ENCODE data around the gene IFNAR1.
"Not testable (repeated sequence)": the region's sequence is repeated elsewhere in the genome, so short reads cannot be mapped to it uniquely, and the experiment has no call there.

The IFNAR1 gene

DNA sequence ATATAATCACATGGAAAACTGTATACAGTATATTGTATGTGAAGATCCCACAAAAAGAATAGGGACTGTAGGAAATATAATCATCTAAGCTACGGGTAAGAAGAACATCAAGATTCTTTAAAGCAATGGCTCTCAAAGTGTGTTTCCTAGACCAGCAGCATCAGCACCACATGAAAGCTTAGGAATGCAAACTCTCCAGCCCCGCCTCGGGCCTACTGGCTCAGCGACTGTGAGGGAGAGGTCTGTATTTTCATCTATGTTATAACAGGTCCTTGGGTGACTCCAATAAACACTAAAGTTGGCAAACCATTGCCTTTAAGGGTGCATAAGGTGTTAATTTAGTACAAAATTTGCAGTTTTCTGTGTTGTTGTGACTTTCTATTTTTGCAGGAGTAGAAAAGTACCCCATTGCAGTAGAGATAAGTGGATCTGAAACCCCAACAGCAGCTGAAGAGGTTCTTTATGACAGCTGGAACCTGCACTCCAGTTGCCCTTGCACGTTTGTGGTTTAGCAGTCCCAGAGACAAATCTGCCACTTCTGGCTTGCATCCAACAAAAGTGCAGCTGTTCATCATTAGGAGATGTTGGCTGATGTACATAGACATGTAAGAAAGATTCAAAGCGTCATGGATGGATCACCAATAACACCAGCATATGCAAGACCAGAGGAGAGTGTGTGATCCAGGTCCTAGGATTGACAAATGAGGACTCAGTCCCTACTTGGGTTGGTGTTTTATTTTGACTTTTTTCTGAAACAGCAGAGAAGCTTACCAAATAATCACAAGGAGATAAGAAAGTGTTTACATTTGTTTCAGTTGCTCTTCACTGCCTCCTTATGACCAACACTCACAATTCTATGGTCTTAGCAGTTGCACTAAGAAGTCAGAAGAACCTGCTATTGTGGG lies 15.9 kb upstream of the IFNAR1 start:
- no peak for DNase-seq

DNA sequence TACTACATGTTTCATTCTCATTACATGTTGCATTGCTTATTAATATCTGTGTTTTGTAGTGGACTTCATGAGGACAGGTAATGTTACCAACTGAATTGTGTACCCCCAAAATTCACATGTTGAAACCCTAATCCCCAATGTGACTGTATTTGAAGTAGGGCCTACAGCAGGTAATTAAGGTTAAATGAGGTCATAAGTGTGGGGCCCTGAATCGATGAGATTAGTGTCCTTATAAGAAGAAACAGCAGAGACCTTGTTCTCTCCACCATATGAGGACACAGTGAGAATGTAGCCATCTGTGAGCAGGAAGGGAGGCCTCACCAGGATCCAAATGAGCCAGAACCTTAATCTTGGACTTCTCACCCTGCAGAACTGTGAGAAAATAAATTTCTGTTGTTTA lies 15.0 kb upstream of the IFNAR1 start:
- no peak for DNase-seq

DNA sequence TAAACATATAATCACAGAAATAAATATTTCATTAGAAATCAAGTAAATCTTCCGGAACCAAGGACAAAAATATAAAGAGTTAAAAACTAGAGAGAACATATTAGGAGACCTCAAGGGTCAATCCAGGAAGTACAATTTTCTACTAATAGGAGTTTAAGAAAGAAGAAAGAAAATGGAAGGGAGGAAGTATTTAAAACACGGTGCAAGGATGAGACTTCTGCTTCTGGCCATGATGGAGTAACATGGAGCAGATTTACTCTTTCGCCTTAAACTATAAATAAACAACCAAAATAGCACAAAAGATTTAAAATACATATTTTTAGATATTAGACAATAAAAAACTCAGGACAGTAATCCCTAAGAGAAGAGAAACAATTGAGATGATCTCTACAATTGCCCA lies 12.6 kb upstream of the IFNAR1 start:
- no peak for DNase-seq

DNA sequence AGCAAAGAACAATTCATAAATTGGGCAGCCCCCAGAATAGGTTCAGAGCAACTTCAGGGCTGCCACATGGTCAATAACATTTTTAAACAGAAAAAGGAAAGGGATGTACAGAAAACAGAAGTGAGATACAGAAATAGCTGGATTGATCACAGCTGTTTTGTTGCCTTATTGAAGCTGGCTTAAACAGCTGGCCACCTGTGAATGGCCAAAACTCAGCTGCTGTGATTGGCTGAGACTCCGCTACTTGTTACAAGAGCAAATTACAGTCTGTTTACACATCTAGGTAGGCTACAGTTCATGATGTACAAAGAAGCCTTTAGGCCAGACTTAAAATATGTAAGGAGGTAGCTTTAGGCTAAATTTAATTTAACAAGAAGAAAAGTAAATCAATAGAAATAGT lies 11.6 kb upstream of the IFNAR1 start:
- no peak for DNase-seq

DNA sequence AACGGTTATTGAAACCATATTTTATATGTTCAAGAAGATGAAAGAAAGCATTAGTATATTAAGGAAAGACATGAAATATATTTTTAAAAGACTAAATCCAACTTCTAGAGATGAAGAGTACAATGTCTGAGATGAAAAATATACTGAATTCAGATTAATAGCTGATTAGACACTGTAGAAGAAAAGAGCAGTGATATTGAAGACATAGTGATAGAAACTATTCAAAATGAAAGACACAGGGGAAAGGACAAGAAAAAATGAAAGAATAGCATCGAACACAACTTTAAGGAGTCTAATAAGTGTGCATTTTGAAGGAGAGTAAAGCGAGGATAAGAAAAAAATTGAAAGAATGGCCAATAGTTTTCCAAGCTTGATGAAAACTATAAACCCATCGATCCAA lies 11.2 kb upstream of the IFNAR1 start:
- DNase-seq: no peak

DNA sequence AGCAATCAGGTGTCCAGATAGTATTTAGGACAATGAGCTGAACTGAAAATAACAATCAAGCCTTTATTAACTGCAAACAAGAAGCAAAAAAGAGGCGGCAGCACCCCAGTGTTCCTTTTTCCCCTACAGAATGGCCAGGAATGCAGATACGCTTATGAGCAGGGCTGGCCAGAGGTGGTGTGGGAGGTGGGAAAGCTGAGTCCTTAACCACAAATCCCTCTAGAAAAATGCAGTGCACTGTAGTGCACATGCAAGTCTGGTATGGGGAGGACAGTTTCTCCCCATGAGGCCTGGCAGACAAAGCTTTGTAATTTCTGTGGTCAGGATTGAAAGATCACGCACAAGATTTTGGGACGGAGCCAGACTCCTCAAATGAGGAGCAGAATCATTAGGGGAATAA lies 10.7 kb upstream of the IFNAR1 start:
- DNase-seq: no peak

DNA sequence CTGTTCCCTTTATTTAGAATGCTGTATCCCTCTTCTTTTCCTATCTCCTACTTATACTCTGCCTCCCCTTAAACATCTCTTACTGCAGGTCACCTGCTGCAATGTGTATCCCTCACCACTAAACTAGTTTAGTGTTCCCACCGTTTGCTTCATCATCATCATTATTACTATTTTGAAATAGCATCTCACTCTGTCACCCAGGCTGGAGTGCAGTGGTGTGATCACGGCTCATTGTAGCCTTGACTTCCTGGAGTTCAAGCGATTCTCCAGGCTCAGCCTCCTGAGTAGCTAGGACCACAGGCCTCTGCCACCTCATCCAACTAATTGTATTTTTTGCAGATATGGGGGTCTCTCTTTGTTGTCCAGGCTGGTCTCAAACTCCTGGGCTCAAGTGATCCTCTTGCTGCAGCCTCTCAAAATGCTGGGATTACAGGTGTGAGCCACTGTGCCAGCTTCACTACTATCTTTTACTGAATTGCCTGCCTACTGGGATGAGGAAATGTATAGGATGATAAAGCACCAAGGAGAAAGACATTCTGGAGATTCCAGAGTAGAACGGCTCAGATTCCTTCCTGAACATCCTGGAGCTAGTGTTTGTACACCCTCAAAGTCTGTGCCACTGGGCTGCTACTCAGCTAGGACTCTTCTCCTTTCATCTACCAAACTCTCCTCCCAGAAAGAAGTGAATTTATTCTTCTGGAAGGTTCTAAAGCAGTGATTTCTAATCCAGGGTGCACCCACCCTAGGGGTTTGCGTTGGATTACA lies 8.6 kb upstream of the IFNAR1 start:
- DNase-seq: no peak

DNA sequence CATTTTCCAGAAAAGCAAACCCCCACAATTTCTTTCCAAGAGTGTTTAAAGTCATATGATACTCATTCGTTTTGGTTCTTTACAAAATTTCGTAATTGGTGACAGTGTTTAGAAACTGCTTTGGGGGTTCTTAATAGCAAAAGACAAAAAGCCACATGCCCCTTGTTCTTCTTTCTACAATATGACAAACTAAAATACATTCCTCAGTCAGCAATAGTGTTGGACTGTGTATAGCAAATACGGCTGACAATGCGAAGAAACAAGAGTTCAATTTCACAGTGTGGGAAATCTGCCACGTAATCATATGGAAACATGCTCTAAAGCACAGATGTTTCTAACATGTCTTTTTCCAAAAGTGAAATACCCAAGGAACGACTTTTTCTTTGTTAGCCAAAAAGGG lies 7.6 kb upstream of the IFNAR1 start:
- no peak for DNase-seq

DNA sequence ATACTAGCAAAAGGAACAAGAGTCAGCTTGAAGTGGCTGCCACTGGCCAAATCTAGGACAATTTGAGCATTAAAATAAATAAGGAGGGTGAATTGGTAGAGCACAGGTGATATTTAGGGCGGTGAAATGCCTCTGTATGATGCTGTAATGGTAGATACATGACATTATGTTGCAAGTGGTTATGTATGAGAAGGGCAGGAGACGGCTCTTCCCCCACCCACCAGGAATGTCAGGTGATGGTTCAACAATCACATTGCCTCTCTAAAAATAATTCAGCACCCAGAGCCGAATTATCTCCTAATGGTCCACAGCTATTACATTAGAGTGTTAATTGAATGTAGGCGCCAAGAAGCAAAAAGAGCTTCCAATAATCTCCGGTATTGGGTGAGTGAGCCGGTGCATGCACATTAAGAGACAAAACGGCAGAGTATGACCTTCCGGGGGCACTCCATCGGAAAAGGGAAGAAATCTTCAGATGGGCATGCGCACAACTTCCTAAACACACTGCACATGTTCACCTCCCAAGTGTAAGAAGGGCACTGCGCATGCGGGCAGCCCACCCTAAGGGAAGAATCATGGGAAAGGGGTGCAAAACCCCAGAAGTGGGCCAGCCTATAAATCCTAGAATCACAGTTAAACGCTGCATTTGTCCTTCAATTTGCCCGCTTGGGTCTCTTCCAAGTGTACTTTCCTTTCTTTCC lies 6.8 kb upstream of the IFNAR1 start:
- no peak for DNase-seq

DNA sequence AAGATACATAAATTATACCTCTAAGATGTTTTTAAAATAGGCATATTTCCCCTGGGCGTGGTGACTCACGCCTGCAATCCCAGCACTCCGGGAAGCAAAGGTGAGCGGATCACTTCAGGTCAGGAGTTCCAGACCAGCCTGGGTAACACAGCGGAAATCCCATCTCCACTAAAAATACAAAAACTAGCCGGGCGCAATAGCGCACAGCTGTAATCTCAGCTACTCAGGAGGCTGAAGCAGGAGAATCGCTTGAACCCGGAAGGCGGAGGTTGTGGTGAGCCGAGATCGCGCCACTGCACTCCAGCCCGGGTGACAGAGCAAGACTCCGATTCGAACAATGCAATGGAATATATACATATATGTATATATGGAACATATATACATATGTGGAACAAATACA lies 3.8 kb upstream of the IFNAR1 start:
- DNase-seq: not testable (repeated sequence)

DNA sequence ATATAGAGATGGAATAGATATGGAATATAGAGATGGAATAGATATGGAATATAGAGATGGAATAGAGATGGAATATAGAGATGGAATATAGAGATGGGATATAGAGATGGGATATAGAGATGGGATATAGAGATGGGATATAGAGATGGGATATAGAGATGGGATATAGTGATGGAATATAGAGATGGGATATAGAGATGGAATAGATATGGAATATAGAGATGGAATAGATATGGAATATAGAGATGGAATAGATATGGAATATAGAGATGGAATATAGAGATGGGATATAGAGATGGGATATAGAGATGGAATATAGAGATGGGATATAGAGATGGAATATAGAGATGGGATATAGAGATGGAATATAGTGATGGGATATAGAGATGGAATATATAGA lies 1.2 kb upstream of the IFNAR1 start:
- DNase-seq: not testable (repeated sequence)

DNA sequence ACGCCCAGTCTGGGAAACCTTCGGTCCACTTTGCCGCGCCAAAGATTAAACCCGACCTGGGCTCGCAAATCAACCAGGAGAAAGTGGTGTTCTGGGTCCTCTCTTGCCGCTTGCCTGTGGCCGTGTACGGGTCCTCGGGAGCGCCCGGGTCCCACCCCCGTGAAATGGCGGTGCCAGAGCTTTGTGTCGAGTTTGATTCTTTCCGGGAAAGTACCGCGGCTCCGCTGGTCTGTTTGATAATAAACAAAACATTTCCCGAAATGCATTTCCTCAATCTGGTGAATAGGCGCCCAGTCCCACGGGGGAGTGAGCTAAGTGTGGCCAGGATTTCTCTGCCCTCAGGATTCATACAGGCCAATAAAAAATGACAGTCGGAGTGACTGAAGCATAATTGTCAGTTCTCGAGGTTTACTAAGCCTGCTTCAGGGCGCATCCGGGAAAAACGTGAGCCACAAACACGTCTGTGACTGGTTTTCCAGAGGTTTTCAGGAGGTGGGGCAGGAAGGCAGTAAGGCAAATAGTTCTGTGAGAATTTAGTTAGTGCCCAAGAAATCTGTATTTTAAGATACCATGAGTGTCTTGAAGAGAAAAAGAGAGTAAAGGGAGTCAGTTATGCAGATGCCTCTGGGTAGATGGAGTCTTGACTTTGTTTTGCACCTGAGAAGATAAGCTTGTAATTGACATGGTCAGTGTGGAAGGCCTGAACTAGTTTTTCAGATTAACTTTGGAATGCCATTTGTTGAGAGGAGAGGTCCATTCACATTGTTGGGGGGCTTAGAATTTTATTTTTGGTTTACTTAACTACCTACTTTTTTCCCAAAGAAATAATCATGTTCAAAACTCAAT lies 675 bp downstream of the IFNAR1 start:
- DNase-seq: peak; percentile 58

DNA sequence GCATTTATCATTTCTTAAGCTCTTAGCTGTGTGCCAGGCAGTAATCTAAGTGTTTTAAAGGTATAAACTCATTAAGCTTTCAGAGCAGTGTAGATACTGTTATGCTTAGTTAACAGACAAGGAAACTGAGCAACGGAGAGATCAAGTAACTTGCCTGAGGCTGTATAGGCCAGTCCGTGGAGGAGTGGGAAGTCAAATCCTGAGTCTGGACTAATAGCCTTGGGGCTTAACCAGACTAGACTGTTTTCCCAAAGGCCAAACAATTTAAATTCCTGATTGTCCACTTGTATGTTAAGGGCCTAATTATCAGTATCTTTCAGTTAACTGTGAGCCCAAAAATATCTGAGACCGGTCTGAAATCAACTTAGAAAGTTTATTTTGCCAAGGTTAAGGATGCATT lies 2.6 kb downstream of the IFNAR1 start:
- DNase-seq: no peak

DNA sequence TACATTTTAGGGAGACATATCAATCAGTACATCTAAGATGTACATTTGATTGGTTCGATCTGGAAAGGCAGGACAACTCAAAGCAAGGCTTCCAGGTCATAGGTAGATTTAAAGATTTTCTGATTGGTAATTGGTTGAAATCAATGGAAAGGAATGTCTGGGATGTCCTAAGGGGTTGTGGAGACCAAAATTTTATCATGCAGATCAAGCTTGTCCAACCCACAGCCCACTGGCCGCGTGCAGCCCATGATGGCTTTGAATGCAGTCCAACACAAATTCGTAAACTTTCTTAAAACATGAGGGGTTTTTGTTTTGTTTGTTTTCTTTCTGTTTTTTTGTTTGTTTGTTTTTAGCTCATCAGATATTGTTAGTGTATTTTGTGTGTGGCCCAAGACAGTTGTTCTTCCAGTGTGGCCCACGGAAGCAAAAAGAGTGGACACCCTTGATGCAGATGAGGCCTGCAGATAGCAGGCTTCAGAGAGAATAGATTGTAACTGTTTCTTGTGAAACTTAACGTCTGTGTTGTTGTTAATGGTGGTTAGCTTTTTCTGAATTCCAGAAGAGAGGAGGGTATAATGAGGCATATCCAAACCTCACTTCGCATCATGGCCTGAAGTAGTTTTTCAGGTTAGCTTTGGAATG lies 3.1 kb downstream of the IFNAR1 start:
- DNase-seq: no peak

DNA sequence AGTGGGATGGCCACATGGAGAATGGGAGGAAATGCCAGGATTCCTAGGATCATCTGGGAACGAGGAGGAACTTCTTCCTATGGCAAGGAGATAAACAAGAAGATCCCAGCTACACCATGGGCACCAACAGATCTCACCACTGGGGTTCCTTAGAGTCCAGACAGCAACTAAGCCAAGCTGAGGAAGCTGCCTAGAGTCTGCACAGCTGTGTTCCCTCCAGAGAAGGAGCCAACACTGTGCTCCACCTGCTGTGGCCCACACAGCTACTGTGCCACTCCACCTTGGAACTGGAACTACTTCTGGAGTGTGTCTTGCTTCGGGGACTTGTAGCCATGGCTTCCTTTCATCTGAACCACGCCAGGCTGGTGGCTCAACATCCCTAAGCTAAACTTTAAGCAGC lies 6.0 kb downstream of the IFNAR1 start:
- no peak for DNase-seq

DNA sequence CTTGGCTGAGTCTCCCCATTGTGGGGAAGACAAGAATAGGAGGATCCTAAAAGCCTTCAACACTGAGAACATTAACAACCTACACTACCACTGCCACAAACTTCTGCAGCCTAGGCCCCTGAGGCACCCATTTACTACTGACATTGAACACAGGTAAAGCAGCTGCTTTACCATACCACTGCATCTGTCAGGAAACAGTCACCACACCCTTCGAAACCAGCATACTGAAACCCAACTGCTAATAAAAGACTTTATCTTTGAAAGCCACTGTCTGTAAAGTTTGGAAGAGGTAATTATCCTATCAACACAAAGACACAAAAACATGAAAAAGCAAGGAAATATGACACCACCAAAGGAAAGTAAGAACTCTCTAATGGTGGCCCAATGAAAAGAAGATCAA lies 7.4 kb downstream of the IFNAR1 start:
- no peak for DNase-seq

DNA sequence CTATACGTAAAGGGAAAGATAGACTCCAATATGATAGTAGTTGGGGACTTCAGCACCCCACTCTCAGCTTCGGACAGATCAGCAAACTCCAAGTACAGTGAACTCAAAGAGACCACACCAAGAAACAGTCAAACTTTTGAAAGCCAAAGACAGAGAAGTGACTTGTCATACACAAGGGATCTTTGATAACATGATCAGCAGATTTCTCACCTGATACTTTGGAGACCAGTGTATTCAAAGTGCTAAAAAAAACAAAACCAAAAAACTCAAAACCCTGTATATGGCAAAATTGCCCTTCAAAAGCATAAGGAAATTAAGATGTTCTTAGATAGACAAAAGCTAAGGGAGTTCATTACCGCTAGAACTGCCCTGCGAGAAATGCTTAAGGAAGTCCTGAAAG lies 9.4 kb downstream of the IFNAR1 start:
- no peak for DNase-seq

DNA sequence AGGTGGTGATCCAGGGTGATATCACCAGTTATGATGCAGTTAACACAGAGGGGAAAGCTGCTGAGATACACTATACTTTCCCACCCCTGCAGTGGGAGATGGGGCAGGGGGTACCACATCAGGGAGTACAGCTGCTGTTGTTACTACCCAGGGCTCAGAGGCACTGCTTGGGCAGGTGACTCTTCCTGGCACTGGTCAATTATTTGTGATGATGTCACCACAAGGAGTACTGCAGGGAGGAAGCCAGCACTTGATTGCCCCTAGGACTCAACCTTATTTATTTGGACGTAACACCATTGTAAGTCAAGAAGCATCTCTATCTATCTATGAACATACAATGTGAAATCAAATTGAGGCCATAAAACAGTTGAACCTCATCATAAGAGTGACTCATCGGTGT lies 10.1 kb downstream of the IFNAR1 start:
- no peak for DNase-seq

DNA sequence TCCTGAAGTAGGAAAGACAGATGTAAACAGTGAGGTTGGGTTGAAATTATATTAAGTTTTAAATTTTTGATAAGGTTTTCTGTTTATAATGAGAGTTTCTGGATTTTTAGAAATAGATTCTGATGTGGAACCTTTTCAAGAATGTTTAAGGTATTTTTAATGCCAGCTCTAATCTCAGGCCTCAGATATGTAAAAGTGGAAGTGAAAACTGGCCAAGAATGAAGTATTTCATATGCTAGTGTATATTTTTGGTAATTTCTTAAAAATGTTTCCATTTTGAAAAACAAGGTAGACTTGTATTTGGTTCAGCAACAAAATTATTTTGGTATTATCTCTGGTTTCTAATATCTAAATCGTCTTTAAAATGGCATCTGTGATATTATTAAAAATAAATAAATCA lies 14.4 kb downstream of the IFNAR1 start:
- no peak for DNase-seq

DNA sequence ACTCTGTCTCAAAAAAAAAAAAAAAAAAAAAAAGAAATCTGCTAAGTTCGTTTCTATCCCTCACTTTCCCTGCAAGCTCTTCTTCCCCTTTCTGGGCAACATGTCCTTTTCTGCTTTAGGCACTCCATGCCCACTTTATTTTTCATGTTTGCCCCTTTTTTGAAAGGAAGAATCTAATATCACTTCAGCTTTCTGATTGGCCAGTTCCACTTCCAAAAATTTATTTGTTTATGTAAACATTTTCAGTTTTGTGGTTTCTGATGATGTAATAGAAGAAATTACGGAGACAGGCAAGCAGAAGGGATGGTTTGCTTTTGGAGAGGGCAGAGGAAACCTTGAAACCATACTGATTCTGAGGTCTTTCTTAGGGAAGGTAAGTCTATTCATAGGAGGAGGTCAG lies 15.1 kb downstream of the IFNAR1 start:
- DNase-seq: no peak

DNA sequence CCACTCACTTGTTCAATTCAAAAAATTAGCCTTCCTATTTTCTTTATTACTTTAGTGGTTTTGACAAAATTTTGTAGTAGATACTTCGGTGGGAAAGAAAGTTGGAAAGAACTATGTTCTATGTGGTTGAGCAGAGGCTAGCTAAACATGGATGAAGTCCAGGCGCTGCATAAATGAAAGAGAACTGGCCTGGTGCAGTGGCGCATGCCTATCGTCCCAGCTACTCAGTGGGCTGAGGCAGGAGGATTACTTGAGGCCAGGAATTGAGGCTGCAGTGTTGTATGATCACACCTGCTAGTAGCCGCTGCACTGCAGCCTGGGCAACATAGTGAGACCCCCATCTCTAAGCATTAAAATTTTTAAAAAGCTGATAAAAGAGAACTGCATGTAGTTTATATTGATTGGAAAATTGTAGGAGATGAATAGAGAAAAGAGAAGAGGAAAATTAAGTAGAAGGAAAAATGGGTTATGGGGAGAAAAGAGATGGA lies 21.0 kb downstream of the IFNAR1 start:
- no peak for DNase-seq

DNA sequence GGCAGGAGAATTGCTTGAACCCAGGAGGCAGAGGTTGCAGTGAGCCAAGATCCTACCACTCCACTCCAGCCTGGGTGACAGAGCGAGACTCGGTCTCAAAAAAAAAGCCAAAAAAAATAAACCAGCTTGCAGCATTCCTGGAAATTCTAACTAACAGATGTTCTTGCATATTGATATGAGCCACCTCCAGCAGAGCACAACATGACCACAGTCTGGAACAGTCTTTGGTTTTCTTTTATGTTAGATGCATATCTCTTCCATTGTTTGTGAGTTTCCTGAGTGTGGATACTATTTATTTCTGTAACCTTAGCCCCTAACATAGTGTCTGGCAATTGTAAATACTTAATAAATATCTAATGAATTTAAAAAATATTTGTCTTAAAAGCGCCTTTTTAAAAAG lies 23.9 kb downstream of the IFNAR1 start:
- no peak for DNase-seq
